Neural cell (in vitro differentiated cells): ENCODE data around the gene PDE3A. TPM values are rescaled to one million over a fixed set of nuclear protein-coding genes. Genes with fewer than 3 reads are reported as not detected.

ENCODE experiments used
- H2AFZ ChIP-seq: fragments of 200-600, 300-800 bp; sonication (generic), shearing (Covaris generic); 2 replicates; pipeline ENCODE4 v1.6.0; 2014; ENCODE audit warnings: low read depth, mild to moderate bottlenecking, antibody characterized with exemption, low read length, moderate library complexity
- H3F3A ChIP-seq: fragments of 200-600 bp; shearing (Covaris generic); 2 replicates; pipeline ENCODE4 v1.6.1; 2016; ENCODE audit warnings: mild to moderate bottlenecking, moderate library complexity, mixed read lengths, antibody characterized with exemption, low read length; ENCODE audit not compliant: insufficient read depth, poor library complexity, severe bottlenecking
- H3K27ac ChIP-seq: fragments of 200-600, 300-800 bp; sonication (generic), shearing (Covaris generic); 2 replicates; pipeline ENCODE4 v1.5.1; 2014; ENCODE audit warnings: mild to moderate bottlenecking, low read length, moderate library complexity
- H3K27me3 ChIP-seq: fragments of 300-800, 200-600 bp; sonication (generic), shearing (Covaris generic); 2 replicates; pipeline ENCODE4 v1.6.0; 2014; ENCODE audit warnings: mild to moderate bottlenecking, low read depth, low read length, moderate library complexity; ENCODE audit not compliant: insufficient read depth
- H3K36me3 ChIP-seq: fragments of 300-800, 200-600 bp; sonication (generic), shearing (Covaris generic); 2 replicates; pipeline ENCODE4 v1.5.1; 2014; ENCODE audit warnings: mild to moderate bottlenecking, antibody characterized with exemption, low read length, moderate library complexity; ENCODE audit not compliant: insufficient read depth
- H3K4me2 ChIP-seq: fragments of 300-800, 200-600 bp; sonication (generic), shearing (Covaris generic); 2 replicates; pipeline ENCODE4 v1.6.0; 2014; ENCODE audit warnings: mild to moderate bottlenecking, low read length
- H3K4me3 ChIP-seq: fragments of 300-800, 200-600 bp; sonication (generic), shearing (Covaris generic); 2 replicates; pipeline ENCODE4 v1.5.1; 2014; ENCODE audit warnings: mild to moderate bottlenecking, low read length, moderate library complexity
- H3K79me2 ChIP-seq: fragments of 200-600 bp; shearing (Covaris generic); replicated peaks from 2 replicates; pipeline ENCODE4 v1.6.0; 2014; ENCODE audit warnings: mild to moderate bottlenecking, low read length, moderate library complexity; ENCODE audit not compliant: insufficient read depth
- H3K9ac ChIP-seq: fragments of 300-800, 200-600 bp; sonication (generic), shearing (Covaris generic); 2 replicates; pipeline ENCODE4 v1.6.1; 2016; ENCODE audit warnings: mild to moderate bottlenecking, low read length, mixed read lengths
- H3K9me2 ChIP-seq: fragments of 200-600 bp; shearing (Covaris generic); 2 replicates; pipeline ENCODE4 v1.6.1; 2016; ENCODE audit warnings: mild to moderate bottlenecking, low read length, mixed read lengths; ENCODE audit not compliant: insufficient read depth
- H3K9me3 ChIP-seq: fragments of 200-600, 300-800 bp; sonication (generic), shearing (Covaris generic); 2 replicates; pipeline ENCODE4 v1.6.1; 2016; ENCODE audit warnings: mild to moderate bottlenecking, mixed run types, low read length, moderate library complexity, mixed read lengths
- H4K20me1 ChIP-seq: fragments of 200-600 bp; shearing (Covaris generic); 2 replicates; pipeline ENCODE4 v1.6.1; 2016; ENCODE audit warnings: mild to moderate bottlenecking, mixed run types; ENCODE audit not compliant: insufficient read depth
- EP300 ChIP-seq: fragments of 450-650 bp; conservative IDR thresholded peaks from 2 replicates; pipeline ENCODE4 v1.6.1; 2014; ENCODE audit warnings: antibody characterized with exemption, mild to moderate bottlenecking, moderate library complexity; ENCODE audit not compliant: poor library complexity, severe bottlenecking
- EZH2 ChIP-seq: fragments of 200-600, 300-800 bp; shearing (Covaris generic), sonication (generic); IDR thresholded peaks from 2 replicates; pipeline ENCODE4 v1.6.1; 2014; ENCODE audit warnings: antibody characterized with exemption, low read length, borderline replicate concordance, mild to moderate bottlenecking; ENCODE audit not compliant: insufficient read depth, poor library complexity, severe bottlenecking
- MXI1 ChIP-seq: fragments of 450-650 bp; conservative IDR thresholded peaks from 2 replicates; pipeline ENCODE4 v1.6.1; 2014; ENCODE audit warnings: antibody characterized with exemption, mild to moderate bottlenecking; ENCODE audit not compliant: poor library complexity, severe bottlenecking
- POLR2AphosphoS5 ChIP-seq: IDR thresholded peaks from 2 replicates; pipeline ENCODE4 v1.6.1; 2012
- RAD21 ChIP-seq: fragments of 450-650 bp; conservative IDR thresholded peaks from 2 replicates; pipeline ENCODE4 v1.6.1; 2014; ENCODE audit warnings: antibody characterized with exemption, mild to moderate bottlenecking, moderate library complexity
- REST ChIP-seq: IDR thresholded peaks from 2 replicates; pipeline ENCODE4 v1.6.1; 2012; ENCODE audit warnings: borderline replicate concordance
- SMC3 ChIP-seq: fragments of 450-650 bp; conservative IDR thresholded peaks from 2 replicates; pipeline ENCODE4 v1.6.1; 2014; ENCODE audit warnings: antibody characterized with exemption, mild to moderate bottlenecking, moderate library complexity; ENCODE audit not compliant: poor library complexity
- TAF1 ChIP-seq: IDR thresholded peaks from 2 replicates; pipeline ENCODE4 v1.6.1; 2012; ENCODE audit warnings: low read depth
- polyA plus RNA-seq: library from polyadenylated mRNA; depleted of rRNA; stranded (reverse); fragments of >200 nt; gene quantifications from 2 replicates; pipeline ENCODE4 v1.2.3, GENCODE V29; 2014

PDE3A gene
- polyA plus RNA-seq, 1 donor from 2014 or later = 0.94 TPM

GRCh38 chr12:20585055-20585625 lies 216.8 kb downstream of the PDE3A start:
- Histone ChIP-seq H2AFZ (no peak overlapping the region), H4K20me1 (no peaks in the 10 kb centered on the region), H3K79me2 (no peaks in the 10 kb centered on the region), H3K9me2 (no peaks in the 10 kb centered on the region), H3K27ac (no peak overlapping the region), H3K27me3 (no peaks in the 10 kb centered on the region), H3F3A (no peaks in the 10 kb centered on the region), H3K9ac (no peak overlapping the region), H3K4me2 (no peak overlapping the region), H3K4me3 (no peak overlapping the region), H3K36me3 (no peaks in the 10 kb centered on the region), H3K9me3 (no peaks in the 10 kb centered on the region)
- TF ChIP-seq RAD21 (no peak), SMC3 (no peak), EP300 (no peak), POLR2AphosphoS5 (no peak), TAF1 (no peak), REST (no peak), EZH2 (no peak)

GRCh38 chr12:20585913-20586312 lies 217.6 kb downstream of the PDE3A start:
- TF ChIP-seq EZH2 (no peak), RAD21 (no peak), SMC3 (no peak), MXI1 (no peak), TAF1 (no peak), REST (no peak)
- Histone ChIP-seq H3K27ac (no peak overlapping the region), H4K20me1 (no peaks in the 10 kb centered on the region), H3K79me2 (no peaks in the 10 kb centered on the region), H3K4me3 (no peak overlapping the region), H3K27me3 (no peaks in the 10 kb centered on the region), H3K4me2 (no peak overlapping the region), H3K9me2 (no peaks in the 10 kb centered on the region), H3K9ac (no peak overlapping the region), H3F3A (no peaks in the 10 kb centered on the region), H3K9me3 (no peaks in the 10 kb centered on the region), H2AFZ (no peak overlapping the region), H3K36me3 (no peaks in the 10 kb centered on the region)
